Endothelial cell of umbilical vein (primary cell): ENCODE measurements around the gene ANK2. TPM values are rescaled to one million over a fixed set of nuclear protein-coding genes. Genes with fewer than 3 reads are reported as not detected.

Source experiments
- BruUV-seq: library from RNA; stranded (reverse); fragments of 400-500 nt; replicated peaks from 2 replicates; lab custom pipeline; 2021; lab: Mats Ljungman, UMichigan
- CTCF ChIA-PET: fragments of 300-600, 350-600 bp; sonication (Branson Sonifier 250); formaldehyde crosslinking; loops from one replicate; lab custom pipeline; 2021; ENCODE audit warnings: antibody characterized with exemption, inconsistent platforms; lab: Charles Lee
- POLR2A ChIA-PET: fragments of 300-600, 350-600 bp; sonication (Branson Sonifier 250); formaldehyde crosslinking; loops from one replicate; lab custom pipeline; 2021; ENCODE audit warnings: antibody characterized with exemption, inconsistent platforms; lab: Charles Lee
- DNase-seq: peaks from one replicate; pipeline ENCODE4 v3.0.0-alpha.2; 2011; ENCODE audit warnings: low read depth, low spot score
- FAIRE-seq: peaks from 2 replicates; lab custom pipeline; 2011; peaks lifted over from hg19 to GRCh38; lab: Jason Lieb, UNC
- H2AFZ ChIP-seq: 2 replicates; pipeline ENCODE4 v1.6.0; 2012; ENCODE audit warnings: low read depth, low read length, control low read depth, inconsistent platforms
- H3K27ac ChIP-seq: 2 replicates; pipeline ENCODE4 v1.5.1; 2011; ENCODE audit warnings: low read depth, mild to moderate bottlenecking, control low read depth, low read length, moderate library complexity; ENCODE audit not compliant: insufficient read depth
- H3K27me3 ChIP-seq, 2 experiments: 2 replicates each; pipeline versions ENCODE4 v1.6.0 to v1.6.1; 2011; ENCODE audit warnings: low read length in 2 of 2, mixed read lengths in 1 of 2; ENCODE audit not compliant: control insufficient read depth in 2 of 2, insufficient read depth in 2 of 2
- H3K36me3 ChIP-seq, 2 experiments: 2 replicates in 1 of 2; 3 replicates in 1 of 2; pipeline ENCODE4 v1.5.1; 2011; ENCODE audit warnings: low read length in 2 of 2, mild to moderate bottlenecking in 1 of 2, moderate library complexity in 1 of 2; ENCODE audit not compliant: control insufficient read depth in 2 of 2, insufficient read depth in 2 of 2; ENCODE audit errors: extremely low read depth in 1 of 2
- H3K4me1 ChIP-seq: 3 replicates; pipeline ENCODE4 v1.5.1; 2011; ENCODE audit warnings: mild to moderate bottlenecking, low read length; ENCODE audit not compliant: control insufficient read depth, insufficient read depth; ENCODE audit errors: extremely low read depth
- H3K4me2 ChIP-seq: 2 replicates; pipeline ENCODE4 v1.6.1; 2011; ENCODE audit warnings: low read length, control low read depth, mixed read lengths; ENCODE audit not compliant: insufficient read depth
- H3K4me3 ChIP-seq, 3 experiments: fragments of 200-600 bp in 1 of 3; sonication (generic), shearing (Covaris generic) in 1 of 3; replicated peaks in 1 of 3; 2 replicates each; pipeline ENCODE4 v1.5.1; 2011 to 2016; ENCODE audit warnings: control low read depth in 3 of 3, low read length in 3 of 3, mild to moderate bottlenecking in 2 of 3, inconsistent platforms in 1 of 3, low read depth in 1 of 3, moderate library complexity in 1 of 3; ENCODE audit not compliant: insufficient read depth in 1 of 3
- H3K79me2 ChIP-seq: 2 replicates; pipeline ENCODE4 v1.6.0; 2012; ENCODE audit warnings: low read length, inconsistent platforms; ENCODE audit not compliant: control insufficient read depth, insufficient read depth
- H3K9ac ChIP-seq: replicated peaks from 2 replicates; pipeline ENCODE3; 2011; ENCODE audit warnings: low read length, control low read depth; ENCODE audit not compliant: insufficient read depth; ENCODE audit errors: extremely low read depth
- H3K9me1 ChIP-seq: replicated peaks from 3 replicates; pipeline ENCODE4 v1.6.0; 2011; ENCODE audit warnings: mild to moderate bottlenecking, low read length; ENCODE audit not compliant: control insufficient read depth, insufficient read depth; ENCODE audit errors: extremely low read depth
- H3K9me3 ChIP-seq: replicated peaks from 2 replicates; pipeline ENCODE4 v1.5.1; 2012; ENCODE audit warnings: low read length, inconsistent platforms; ENCODE audit not compliant: control insufficient read depth, insufficient read depth
- H4K20me1 ChIP-seq: replicated peaks from 2 replicates; pipeline ENCODE3; 2011; ENCODE audit warnings: mild to moderate bottlenecking, low read length; ENCODE audit not compliant: control insufficient read depth, insufficient read depth; ENCODE audit errors: extremely low read depth
- CTCF ChIP-seq, 2 donors: IDR thresholded peaks; 1 replicate in 1 of 2; 2 replicates in 1 of 2; pipeline ENCODE4 v1.5.1; 2011; ENCODE audit warnings: low read length in 2 of 2, mild to moderate bottlenecking in 2 of 2, moderate library complexity in 2 of 2, control low read depth in 1 of 2, inconsistent platforms in 1 of 2, low read depth in 1 of 2; ENCODE audit not compliant: insufficient read depth in 1 of 2; ENCODE audit errors: extremely low read depth in 1 of 2
- EZH2 ChIP-seq: IDR thresholded peaks from 2 replicates; pipeline ENCODE4 v1.6.1; 2012; ENCODE audit warnings: borderline replicate concordance, low read depth, mild to moderate bottlenecking, moderate library complexity, low read length, inconsistent platforms; ENCODE audit not compliant: severe bottlenecking
- FOS ChIP-seq: IDR thresholded peaks from 2 replicates; pipeline ENCODE4 v1.6.1; 2011; ENCODE audit warnings: mild to moderate bottlenecking, low read length, moderate library complexity, borderline replicate concordance; ENCODE audit not compliant: insufficient read depth
- GATA2 ChIP-seq: IDR thresholded peaks from 2 replicates; pipeline ENCODE4 v1.7.0; 2011; ENCODE audit warnings: low read depth, mild to moderate bottlenecking, moderate library complexity, mixed read lengths, low read length; ENCODE audit not compliant: insufficient read length, insufficient read depth
- JUN ChIP-seq: IDR thresholded peaks from 2 replicates; pipeline ENCODE4 v1.6.1; 2011; ENCODE audit warnings: borderline replicate concordance, low read depth; ENCODE audit not compliant: insufficient read length, insufficient read depth
- MAX ChIP-seq: IDR thresholded peaks from 2 replicates; pipeline ENCODE4 v1.6.1; 2011; ENCODE audit not compliant: insufficient read depth, insufficient read length
- MYC ChIP-seq: IDR thresholded peaks from one replicate; pipeline ENCODE4 v1.6.1; 2011; ENCODE audit warnings: mild to moderate bottlenecking, low read depth, low read length
- POLR2A ChIP-seq: IDR thresholded peaks from 2 replicates; pipeline ENCODE4 v1.6.1; 2012; ENCODE audit warnings: low read depth, mild to moderate bottlenecking, control low read depth, low read length
- POLR2AphosphoS5 ChIP-seq: IDR thresholded peaks from 2 replicates; pipeline ENCODE4 v1.6.1; 2012; ENCODE audit warnings: low read depth, mild to moderate bottlenecking, control low read depth, low read length, moderate library complexity; ENCODE audit not compliant: insufficient read depth
- dilution Hi-C: fragments of 300-500 bp; cut with MboI; formaldehyde crosslinking; loops from one replicate; pipeline ENCODE4 v1.15.0; 2019; ENCODE audit warnings: low sequenced_read_pairs; ENCODE audit not compliant: extremely low pct_ligation_motif_present
- intact Hi-C: fragments of 100-400 bp; cut with micrococcal nuclease; formaldehyde crosslinking; loops from one replicate; pipeline ENCODE4 v1.10.0; 2022
- polyA plus RNA-seq, 4 experiments: library from polyadenylated mRNA; depleted of rRNA in 3 of 4; stranded (reverse) in 3 of 4; unstranded in 1 of 4; fragments of >200 nt; gene quantifications; 2 replicates each; pipeline versions ENCODE4 v1.2.1 to v1.2.3, GENCODE V29; 2011 to 2012; ENCODE audit warnings: missing spikeins in 1 of 4
- total RNA-seq: library from RNA; stranded (reverse); gene quantifications from 2 replicates; pipeline ENCODE4 v1.2.3, GENCODE V29; 2021

ANK2 gene
- total and polyA plus RNA-seq, 2 donors (not counting 3 experiments of a cell fraction or from before 2014, with no cell fraction given): not detected

- Histone ChIP-seq H3K9me1 (no peaks in the 10 kb centered on the region), H3K9me3 (no peaks in the 10 kb centered on the region), H3K79me2 (no peaks in the 10 kb centered on the region), H3K4me1 (no peaks in the 10 kb centered on the region), H3K4me3 (no peak overlapping the region), H3K36me3 (no peaks in the 10 kb centered on the region), H2AFZ (no peak overlapping the region), H3K9ac (no peak overlapping the region), H3K4me2 (no peak overlapping the region), H3K27ac (no peak overlapping the region), H4K20me1 (no peaks in the 10 kb centered on the region), H3K27me3 (peaks cover 2 to 8% of the 10 kb centered on the region in 2 experiments)
- no TSS peak for BruUV-seq
- ChIA-PET POLR2A (no interaction called here), CTCF (no interaction called here)
- dilution Hi-C loops (no loop called here), intact Hi-C loops (no loop called here)
- FAIRE-seq (no peak), DNase-seq (no peak)
- no peak for TF ChIP-seq POLR2A
- TF ChIP-seq FOS: no peak
- TF ChIP-seq MYC: no peak
- TF ChIP-seq MAX: no peak
These were observed 236.0 kb downstream of the ANK2 start for GRCh38 chr4:113285501-113285900.

GRCh38 chr4:113288257-113288656 lies 238.8 kb downstream of the ANK2 start:
- no TSS peak for BruUV-seq
- H3K4me3 ChIP-seq: no peak overlapping the region
- no peaks in the 10 kb centered on the region for H3K79me2 ChIP-seq
- H3K27ac ChIP-seq: no peak overlapping the region
- ChIA-PET POLR2A (no interaction called here), CTCF (interaction anchor here (1.4 to 1.8 kb wide), 3 partner anchors 10 to 1097 kb away, joined by 4 to 8 read pairs (median 6); no protein-coding TSS in a partner anchor)
- H2AFZ ChIP-seq: no peak overlapping the region
- H3K4me2 ChIP-seq: no peak overlapping the region
- H3K9me1 ChIP-seq: no peaks in the 10 kb centered on the region
- H3K36me3 ChIP-seq: no peaks in the 10 kb centered on the region
- no peaks in the 10 kb centered on the region for H3K4me1 ChIP-seq
- no peaks in the 10 kb centered on the region for H3K27me3 ChIP-seq
- DNase-seq (no peak), FAIRE-seq (no peak)
- dilution Hi-C loops: no loop called here
- intact Hi-C loops: no loop called here
- no peak overlapping the region for H3K9ac ChIP-seq
- no peaks in the 10 kb centered on the region for H4K20me1 ChIP-seq
- no peaks in the 10 kb centered on the region for H3K9me3 ChIP-seq
- TF ChIP-seq JUN (no peak), GATA2 (no peak), CTCF (IDR thresholded peaks at IDR 0.05; ENCODE audit: extremely low read depth in 1 of 2, insufficient read depth in 1 of 2, low read depth in 1 of 2, low read length in 2 of 2) (no peak), MYC (no peak), MAX (no peak), POLR2A (no peak), POLR2AphosphoS5 (no peak), FOS (no peak), EZH2 (no peak)
